ENCODE measurements around the gene HIGD1B.

DNA sequence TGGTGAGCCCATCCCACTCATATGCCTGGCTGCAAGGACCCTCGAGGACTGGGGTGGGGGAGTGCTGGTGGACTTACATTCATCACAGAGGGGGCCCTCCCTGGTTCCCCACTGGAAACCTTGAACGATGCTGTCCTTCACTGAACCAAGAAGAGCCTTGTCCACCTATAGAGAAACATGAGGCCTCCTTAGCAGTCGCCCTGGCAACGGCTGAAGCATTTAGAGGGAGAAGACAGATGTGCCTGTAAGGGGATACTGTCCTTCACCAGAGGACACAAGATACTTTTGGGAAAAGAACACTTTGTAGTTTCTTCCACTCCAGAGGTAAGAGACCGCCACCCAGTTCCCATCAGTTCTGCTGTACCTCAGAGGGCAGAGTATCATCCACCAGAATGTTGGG, 6.5 kb downstream of the HIGD1B start:
- TF ChIP-seq, protein P1, sequence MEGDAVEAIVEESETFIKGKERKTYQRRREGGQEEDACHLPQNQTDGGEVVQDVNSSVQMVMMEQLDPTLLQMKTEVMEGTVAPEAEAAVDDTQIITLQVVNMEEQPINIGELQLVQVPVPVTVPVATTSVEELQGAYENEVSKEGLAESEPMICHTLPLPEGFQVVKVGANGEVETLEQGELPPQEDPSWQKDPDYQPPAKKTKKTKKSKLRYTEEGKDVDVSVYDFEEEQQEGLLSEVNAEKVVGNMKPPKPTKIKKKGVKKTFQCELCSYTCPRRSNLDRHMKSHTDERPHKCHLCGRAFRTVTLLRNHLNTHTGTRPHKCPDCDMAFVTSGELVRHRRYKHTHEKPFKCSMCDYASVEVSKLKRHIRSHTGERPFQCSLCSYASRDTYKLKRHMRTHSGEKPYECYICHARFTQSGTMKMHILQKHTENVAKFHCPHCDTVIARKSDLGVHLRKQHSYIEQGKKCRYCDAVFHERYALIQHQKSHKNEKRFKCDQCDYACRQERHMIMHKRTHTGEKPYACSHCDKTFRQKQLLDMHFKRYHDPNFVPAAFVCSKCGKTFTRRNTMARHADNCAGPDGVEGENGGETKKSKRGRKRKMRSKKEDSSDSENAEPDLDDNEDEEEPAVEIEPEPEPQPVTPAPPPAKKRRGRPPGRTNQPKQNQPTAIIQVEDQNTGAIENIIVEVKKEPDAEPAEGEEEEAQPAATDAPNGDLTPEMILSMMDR (IDR thresholded peaks at IDR 0.05; ENCODE audit: low read depth, low read length, missing input control) = no peak
- TF ChIP-seq HNF4A (conservative IDR thresholded peaks at IDR 0.05) (no peak), NR2F2 (IDR thresholded peaks at IDR 0.05) (no peak), GABPA (IDR thresholded peaks at IDR 0.05 in 1 of 2, conservative IDR thresholded peaks at IDR 0.05 in 1 of 2) (no peak), RAD21 (IDR thresholded peaks at IDR 0.05) (no peak), YY1 (IDR thresholded peaks at IDR 0.05) (no peak), EGR1 (IDR thresholded peaks at IDR 0.05; ENCODE audit: low read depth in 2 of 2) (no peak)
- TF ChIP-seq, protein P2, sequence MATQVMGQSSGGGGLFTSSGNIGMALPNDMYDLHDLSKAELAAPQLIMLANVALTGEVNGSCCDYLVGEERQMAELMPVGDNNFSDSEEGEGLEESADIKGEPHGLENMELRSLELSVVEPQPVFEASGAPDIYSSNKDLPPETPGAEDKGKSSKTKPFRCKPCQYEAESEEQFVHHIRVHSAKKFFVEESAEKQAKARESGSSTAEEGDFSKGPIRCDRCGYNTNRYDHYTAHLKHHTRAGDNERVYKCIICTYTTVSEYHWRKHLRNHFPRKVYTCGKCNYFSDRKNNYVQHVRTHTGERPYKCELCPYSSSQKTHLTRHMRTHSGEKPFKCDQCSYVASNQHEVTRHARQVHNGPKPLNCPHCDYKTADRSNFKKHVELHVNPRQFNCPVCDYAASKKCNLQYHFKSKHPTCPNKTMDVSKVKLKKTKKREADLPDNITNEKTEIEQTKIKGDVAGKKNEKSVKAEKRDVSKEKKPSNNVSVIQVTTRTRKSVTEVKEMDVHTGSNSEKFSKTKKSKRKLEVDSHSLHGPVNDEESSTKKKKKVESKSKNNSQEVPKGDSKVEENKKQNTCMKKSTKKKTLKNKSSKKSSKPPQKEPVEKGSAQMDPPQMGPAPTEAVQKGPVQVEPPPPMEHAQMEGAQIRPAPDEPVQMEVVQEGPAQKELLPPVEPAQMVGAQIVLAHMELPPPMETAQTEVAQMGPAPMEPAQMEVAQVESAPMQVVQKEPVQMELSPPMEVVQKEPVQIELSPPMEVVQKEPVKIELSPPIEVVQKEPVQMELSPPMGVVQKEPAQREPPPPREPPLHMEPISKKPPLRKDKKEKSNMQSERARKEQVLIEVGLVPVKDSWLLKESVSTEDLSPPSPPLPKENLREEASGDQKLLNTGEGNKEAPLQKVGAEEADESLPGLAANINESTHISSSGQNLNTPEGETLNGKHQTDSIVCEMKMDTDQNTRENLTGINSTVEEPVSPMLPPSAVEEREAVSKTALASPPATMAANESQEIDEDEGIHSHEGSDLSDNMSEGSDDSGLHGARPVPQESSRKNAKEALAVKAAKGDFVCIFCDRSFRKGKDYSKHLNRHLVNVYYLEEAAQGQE (IDR thresholded peaks at IDR 0.05) = no peak
- TF ChIP-seq, protein P3, sequence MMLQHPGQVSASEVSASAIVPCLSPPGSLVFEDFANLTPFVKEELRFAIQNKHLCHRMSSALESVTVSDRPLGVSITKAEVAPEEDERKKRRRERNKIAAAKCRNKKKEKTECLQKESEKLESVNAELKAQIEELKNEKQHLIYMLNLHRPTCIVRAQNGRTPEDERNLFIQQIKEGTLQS (IDR thresholded peaks at IDR 0.05) = no peak
